Adipocyte (in vitro differentiated cells): ENCODE data around the gene DISP1.

Experiments used
- DNase-seq: peaks from one replicate; pipeline ENCODE4 v3.0.0-alpha.2; 2015; ENCODE audit warnings: low read depth
- H3K27me3 ChIP-seq: replicated peaks from 2 replicates; pipeline ENCODE4 v1.7.0; 2013; ENCODE audit warnings: mild to moderate bottlenecking, low read length, moderate library complexity; ENCODE audit not compliant: control insufficient read depth, insufficient read depth
- H3K36me3 ChIP-seq: 2 replicates; pipeline ENCODE4 v1.7.0; 2013; ENCODE audit warnings: low read length, mild to moderate bottlenecking, moderate library complexity; ENCODE audit not compliant: control insufficient read depth, insufficient read depth, severe bottlenecking
- H3K4me1 ChIP-seq: 2 replicates; pipeline ENCODE4 v1.7.0; 2013; ENCODE audit warnings: mild to moderate bottlenecking, low read length, moderate library complexity; ENCODE audit not compliant: control insufficient read depth, insufficient read depth
- H3K4me3 ChIP-seq: 2 replicates; pipeline ENCODE4 v1.7.0; 2013; ENCODE audit warnings: mild to moderate bottlenecking, low read length, moderate library complexity
- H3K9ac ChIP-seq: 2 replicates; pipeline ENCODE4 v1.7.0; 2013; ENCODE audit warnings: mild to moderate bottlenecking, low read length, moderate library complexity
- H3K9me3 ChIP-seq: 2 replicates; pipeline ENCODE4 v1.7.0; 2013; ENCODE audit warnings: mild to moderate bottlenecking, low read length, moderate library complexity; ENCODE audit not compliant: control insufficient read depth

DISP1 gene

GRCh38 chr1:222814536-222815439, at the start of gene DISP1:
TSS of gene DISP1 (plus strand) at chr1:222815039. CDS start at chr1:222942824, 127,785 bp downstream.
- H3K4me1 ChIP-seq = peaks cover 41% of the 10 kb centered on the region
- H3K27me3 ChIP-seq = no peaks in the 10 kb centered on the region
- DNase-seq = peak; percentile 91
- peak within 1 kb of the TSS; percentile 98 for H3K4me3 ChIP-seq
- H3K9me3 ChIP-seq = no peaks in the 10 kb centered on the region
- H3K9ac ChIP-seq = peak within 1 kb of the TSS; percentile 89
- no peaks in the 10 kb centered on the region for H3K36me3 ChIP-seq

- Histone ChIP-seq H3K27me3 (no peaks in the 10 kb centered on the region), H3K36me3 (no peaks in the 10 kb centered on the region), H3K4me3 (no peak overlapping the region), H3K4me1 (peaks cover 3% of the 10 kb centered on the region), H3K9ac (no peak overlapping the region), H3K9me3 (peaks cover 7% of the 10 kb centered on the region)
- DNase-seq = no peak
Measured at GRCh38 chr1:222767152-222767571, 47.7 kb upstream of the DISP1 start.

- Histone ChIP-seq H3K9ac (no peak overlapping the region), H3K4me3 (no peak overlapping the region), H3K27me3 (no peaks in the 10 kb centered on the region), H3K4me1 (peaks cover 3% of the 10 kb centered on the region), H3K9me3 (peaks cover 7% of the 10 kb centered on the region), H3K36me3 (no peaks in the 10 kb centered on the region)
- no peak for DNase-seq
Measured at GRCh38 chr1:222768592-222768991, 46.2 kb upstream of the DISP1 start.

GRCh38 chr1:222769181-222769580, 45.7 kb upstream of the DISP1 start:
- Histone ChIP-seq H3K4me1 (peaks cover 3% of the 10 kb centered on the region), H3K9me3 (peaks cover 7% of the 10 kb centered on the region), H3K27me3 (no peaks in the 10 kb centered on the region), H3K9ac (no peak overlapping the region), H3K4me3 (no peak overlapping the region), H3K36me3 (no peaks in the 10 kb centered on the region)
- no peak for DNase-seq

- H3K4me3 ChIP-seq = no peak overlapping the region
- H3K9ac ChIP-seq = no peak overlapping the region
- H3K9me3 ChIP-seq = peaks cover 7% of the 10 kb centered on the region
- no peak for DNase-seq
- H3K4me1 ChIP-seq = peaks cover 3% of the 10 kb centered on the region
- H3K36me3 ChIP-seq = no peaks in the 10 kb centered on the region
- no peaks in the 10 kb centered on the region for H3K27me3 ChIP-seq
Measured at GRCh38 chr1:222769971-222770620, 44.7 kb upstream of the DISP1 start.

- Histone ChIP-seq H3K4me3 (no peak overlapping the region), H3K9me3 (peaks cover 7% of the 10 kb centered on the region), H3K4me1 (peaks cover 8% of the 10 kb centered on the region), H3K36me3 (no peaks in the 10 kb centered on the region), H3K9ac (no peak overlapping the region), H3K27me3 (no peaks in the 10 kb centered on the region)
- peak; percentile 31 for DNase-seq
Measured at GRCh38 chr1:222772996-222773379, 41.9 kb upstream of the DISP1 start.

GRCh38 chr1:222777463-222777862, 37.4 kb upstream of the DISP1 start:
- no peak overlapping the region for H3K4me3 ChIP-seq
- H3K9ac ChIP-seq = no peak overlapping the region
- H3K36me3 ChIP-seq = no peaks in the 10 kb centered on the region
- peak; percentile 81 for DNase-seq
- H3K4me1 ChIP-seq = peaks cover 5% of the 10 kb centered on the region
- peaks cover 6% of the 10 kb centered on the region for H3K9me3 ChIP-seq
- H3K27me3 ChIP-seq = no peaks in the 10 kb centered on the region

- DNase-seq = peak; percentile 42
- peaks cover 6% of the 10 kb centered on the region for H3K9me3 ChIP-seq
- H3K27me3 ChIP-seq = no peaks in the 10 kb centered on the region
- no peak overlapping the region for H3K9ac ChIP-seq
- H3K36me3 ChIP-seq = no peaks in the 10 kb centered on the region
- no peak overlapping the region for H3K4me3 ChIP-seq
- H3K4me1 ChIP-seq = peaks cover 5% of the 10 kb centered on the region
Measured at GRCh38 chr1:222777977-222778376, 36.9 kb upstream of the DISP1 start.

GRCh38 chr1:222781251-222781650, 33.6 kb upstream of the DISP1 start:
- Histone ChIP-seq H3K4me1 (peaks cover 5% of the 10 kb centered on the region), H3K4me3 (no peak overlapping the region), H3K36me3 (no peaks in the 10 kb centered on the region), H3K9ac (no peak overlapping the region), H3K9me3 (peaks cover 6% of the 10 kb centered on the region), H3K27me3 (no peaks in the 10 kb centered on the region)
- no peak for DNase-seq

- H3K4me3 ChIP-seq = no peak overlapping the region
- no peaks in the 10 kb centered on the region for H3K36me3 ChIP-seq
- peaks cover 6% of the 10 kb centered on the region for H3K9me3 ChIP-seq
- H3K4me1 ChIP-seq = peaks cover 5% of the 10 kb centered on the region
- H3K9ac ChIP-seq = no peak overlapping the region
- no peaks in the 10 kb centered on the region for H3K27me3 ChIP-seq
- no peak for DNase-seq
Measured at GRCh38 chr1:222783051-222783450, 31.8 kb upstream of the DISP1 start.

GRCh38 chr1:222784371-222784770, 30.5 kb upstream of the DISP1 start:
- Histone ChIP-seq H3K27me3 (no peaks in the 10 kb centered on the region), H3K4me3 (no peak overlapping the region), H3K9ac (no peak overlapping the region), H3K9me3 (peaks cover 6% of the 10 kb centered on the region), H3K4me1 (peaks cover 5% of the 10 kb centered on the region), H3K36me3 (no peaks in the 10 kb centered on the region)
- no peak for DNase-seq
